ENCODE data around the gene UBE2I.

The UBE2I gene

GRCh38 chr16:1314399-1315068 lies 5.1 kb downstream of the UBE2I start:
- H3K4me3 ChIP-seq (ENCODE audit: extremely low read depth, insufficient read depth, low read length, poor library complexity, severe bottlenecking): no peak overlapping the region
- 97 to 98% methylated on average over 23 to 28 of the region's 28 CpGs for WGBS, 2 experiments (ENCODE audit: insufficient coverage in 2 of 2)
- H3K4me1 ChIP-seq (ENCODE audit: control insufficient read depth, insufficient read depth, low read length, poor library complexity, severe bottlenecking): peaks cover 10% of the 10 kb centered on the region
- H3K27ac ChIP-seq (ENCODE audit: low read depth, low read length, severe bottlenecking): no peak overlapping the region
- peaks cover 81% of the 10 kb centered on the region for H3K36me3 ChIP-seq (ENCODE audit: control insufficient read depth, insufficient read depth, low read length)
- no peaks in the 10 kb centered on the region for H3K9me3 ChIP-seq (ENCODE audit: control insufficient read depth, low read length)

- Histone ChIP-seq H3K9me3 (ENCODE audit: control insufficient read depth, low read length) (no peaks in the 10 kb centered on the region), H3K36me3 (ENCODE audit: control insufficient read depth, insufficient read depth, low read length) (peaks cover 90% of the 10 kb centered on the region), H3K27ac (ENCODE audit: low read depth, low read length, severe bottlenecking) (no peak overlapping the region), H3K4me1 (ENCODE audit: control insufficient read depth, insufficient read depth, low read length, poor library complexity, severe bottlenecking) (peaks cover 10% of the 10 kb centered on the region), H3K4me3 (ENCODE audit: extremely low read depth, insufficient read depth, low read length, poor library complexity, severe bottlenecking) (no peak overlapping the region)
- 90 to 93% methylated on average over 43 to 44 of the region's 46 CpGs for WGBS, 2 experiments (ENCODE audit: insufficient coverage in 2 of 2)
These were observed 5.9 kb downstream of the UBE2I start for GRCh38 chr16:1315081-1316032.

- WGBS, 2 experiments (ENCODE audit: insufficient coverage in 2 of 2): 96 to 97% methylated on average over 13 to 14 of the region's 14 CpGs
- Histone ChIP-seq H3K9me3 (ENCODE audit: control insufficient read depth, low read length) (no peaks in the 10 kb centered on the region), H3K36me3 (ENCODE audit: control insufficient read depth, insufficient read depth, low read length) (peaks cover 96% of the 10 kb centered on the region), H3K4me3 (ENCODE audit: extremely low read depth, insufficient read depth, low read length, poor library complexity, severe bottlenecking) (no peak overlapping the region), H3K27ac (ENCODE audit: low read depth, low read length, severe bottlenecking) (no peak overlapping the region), H3K4me1 (ENCODE audit: control insufficient read depth, insufficient read depth, low read length, poor library complexity, severe bottlenecking) (peaks cover 9% of the 10 kb centered on the region)
These were observed 6.6 kb downstream of the UBE2I start for GRCh38 chr16:1316033-1316405.

GRCh38 chr16:1317479-1318267 lies 8.2 kb downstream of the UBE2I start:
- Histone ChIP-seq H3K9me3 (ENCODE audit: control insufficient read depth, low read length) (no peaks in the 10 kb centered on the region), H3K4me1 (ENCODE audit: control insufficient read depth, insufficient read depth, low read length, poor library complexity, severe bottlenecking) (no peaks in the 10 kb centered on the region), H3K36me3 (ENCODE audit: control insufficient read depth, insufficient read depth, low read length) (peaks cover 99% of the 10 kb centered on the region), H3K27ac (ENCODE audit: low read depth, low read length, severe bottlenecking) (no peak overlapping the region), H3K4me3 (ENCODE audit: extremely low read depth, insufficient read depth, low read length, poor library complexity, severe bottlenecking) (no peak overlapping the region)
- WGBS, 2 experiments (ENCODE audit: insufficient coverage in 2 of 2): 96 to 97% methylated on average over 32 of the region's 32 CpGs

DNA sequence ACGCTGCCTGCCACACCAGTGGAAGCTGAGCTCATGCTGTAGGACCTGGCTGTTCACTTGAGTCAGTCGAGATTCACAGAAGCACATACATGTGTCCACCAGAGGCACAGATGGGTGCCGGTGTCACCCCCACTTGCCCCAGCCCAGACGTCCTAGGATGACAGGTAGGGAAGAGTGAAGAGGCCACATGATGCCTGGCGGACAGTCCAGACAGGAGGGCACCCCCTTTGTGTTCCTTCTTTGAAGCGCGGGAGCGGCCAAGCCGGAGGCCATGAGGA lies 8.8 kb downstream of the UBE2I start:
- Histone ChIP-seq H3K27ac (ENCODE audit: low read depth, low read length, severe bottlenecking) (no peak overlapping the region), H3K36me3 (ENCODE audit: control insufficient read depth, insufficient read depth, low read length) (peaks cover 95% of the 10 kb centered on the region), H3K4me1 (ENCODE audit: control insufficient read depth, insufficient read depth, low read length, poor library complexity, severe bottlenecking) (no peaks in the 10 kb centered on the region), H3K4me3 (ENCODE audit: extremely low read depth, insufficient read depth, low read length, poor library complexity, severe bottlenecking) (no peak overlapping the region), H3K9me3 (ENCODE audit: control insufficient read depth, low read length) (no peaks in the 10 kb centered on the region)
- 79 to 87% methylated on average over 8 to 9 of the region's 9 CpGs for WGBS, 2 experiments (ENCODE audit: insufficient coverage in 2 of 2)

DNA sequence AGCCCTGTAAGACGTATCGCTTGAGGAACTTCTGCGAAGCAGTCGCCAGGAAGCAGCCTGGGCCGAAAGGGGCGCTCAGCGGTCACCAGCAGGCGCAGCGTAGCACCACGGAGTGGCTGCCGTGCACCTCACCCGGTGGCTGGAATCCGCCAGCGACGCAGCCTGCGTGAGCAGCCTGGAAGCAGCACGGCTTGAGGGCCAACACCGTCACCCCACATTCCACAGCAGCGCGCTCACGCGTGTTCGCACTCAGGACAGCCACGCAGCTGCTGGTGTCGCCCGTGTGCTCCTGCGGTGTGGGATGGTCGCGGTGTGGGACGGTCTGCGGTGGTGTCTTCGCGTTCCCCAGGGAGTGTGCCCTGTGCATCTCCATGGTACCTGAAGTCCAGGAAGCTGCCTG lies 9.6 kb downstream of the UBE2I start:
- Histone ChIP-seq H3K4me1 (ENCODE audit: control insufficient read depth, insufficient read depth, low read length, poor library complexity, severe bottlenecking) (no peaks in the 10 kb centered on the region), H3K4me3 (ENCODE audit: extremely low read depth, insufficient read depth, low read length, poor library complexity, severe bottlenecking) (no peak overlapping the region), H3K36me3 (ENCODE audit: control insufficient read depth, insufficient read depth, low read length) (peaks cover 94% of the 10 kb centered on the region), H3K9me3 (ENCODE audit: control insufficient read depth, low read length) (no peaks in the 10 kb centered on the region), H3K27ac (ENCODE audit: low read depth, low read length, severe bottlenecking) (no peak overlapping the region)
- 93 to 94% methylated on average over 33 of the region's 33 CpGs for WGBS, 2 experiments (ENCODE audit: insufficient coverage in 2 of 2)

DNA sequence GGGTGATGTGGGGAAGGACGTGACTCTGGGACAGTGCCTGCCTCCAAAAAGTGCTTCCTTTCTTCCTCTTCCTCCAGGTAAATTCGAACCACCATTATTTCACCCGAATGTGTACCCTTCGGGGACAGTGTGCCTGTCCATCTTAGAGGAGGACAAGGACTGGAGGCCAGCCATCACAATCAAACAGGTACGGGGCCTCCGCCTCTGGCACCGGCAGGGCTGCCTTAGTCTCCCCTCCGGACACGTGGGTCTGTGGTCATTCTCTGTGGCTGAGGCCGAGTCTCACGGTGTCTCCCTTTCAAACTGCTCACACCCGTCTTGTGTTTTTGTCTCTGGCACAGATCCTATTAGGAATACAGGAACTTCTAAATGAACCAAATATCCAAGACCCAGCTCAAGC lies 10.7 kb downstream of the UBE2I start:
- H3K9me3 ChIP-seq (ENCODE audit: control insufficient read depth, low read length): no peaks in the 10 kb centered on the region
- no peak overlapping the region for H3K27ac ChIP-seq (ENCODE audit: low read depth, low read length, severe bottlenecking)
- H3K4me1 ChIP-seq (ENCODE audit: control insufficient read depth, insufficient read depth, low read length, poor library complexity, severe bottlenecking): no peaks in the 10 kb centered on the region
- no peak overlapping the region for H3K4me3 ChIP-seq (ENCODE audit: extremely low read depth, insufficient read depth, low read length, poor library complexity, severe bottlenecking)
- peaks cover 94% of the 10 kb centered on the region for H3K36me3 ChIP-seq (ENCODE audit: control insufficient read depth, insufficient read depth, low read length)
- WGBS, 2 experiments (ENCODE audit: insufficient coverage in 2 of 2): 87 to 88% methylated on average over 10 to 11 of the region's 12 CpGs

DNA sequence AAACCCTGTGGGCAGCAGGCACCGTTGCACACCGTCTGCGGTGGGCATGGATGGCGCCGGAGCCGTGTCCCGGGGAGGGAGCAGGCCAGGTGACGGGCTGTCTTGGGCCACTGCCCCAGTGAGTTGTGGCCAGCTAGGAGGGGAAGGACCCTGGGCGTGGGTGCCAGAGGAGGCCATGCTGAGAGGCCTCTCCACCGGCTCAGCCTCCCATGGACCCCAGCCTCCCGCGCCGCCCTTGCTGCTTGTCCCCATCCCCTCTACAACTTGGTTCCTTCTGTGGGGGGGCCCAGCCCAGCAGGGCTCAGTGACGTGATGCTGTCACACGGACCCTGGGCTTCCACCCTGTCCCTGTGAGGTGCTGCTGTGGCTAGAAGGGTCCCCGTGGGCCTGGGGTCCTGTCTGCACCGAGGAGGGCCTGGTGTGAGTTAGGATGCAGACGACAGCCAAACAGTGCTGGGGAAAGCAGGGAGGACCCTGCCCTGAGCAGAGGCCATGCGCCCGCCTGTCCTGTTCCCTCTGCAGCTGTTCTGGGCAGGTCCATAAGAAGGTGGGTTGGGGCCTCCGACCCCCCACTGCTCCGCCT lies 11.3 kb downstream of the UBE2I start:
- Histone ChIP-seq H3K4me3 (ENCODE audit: extremely low read depth, insufficient read depth, low read length, poor library complexity, severe bottlenecking) (no peak overlapping the region), H3K9me3 (ENCODE audit: control insufficient read depth, low read length) (no peaks in the 10 kb centered on the region), H3K4me1 (ENCODE audit: control insufficient read depth, insufficient read depth, low read length, poor library complexity, severe bottlenecking) (no peaks in the 10 kb centered on the region), H3K36me3 (ENCODE audit: control insufficient read depth, insufficient read depth, low read length) (peaks cover 89% of the 10 kb centered on the region), H3K27ac (ENCODE audit: low read depth, low read length, severe bottlenecking) (no peak overlapping the region)
- 86 to 90% methylated on average over 17 to 18 of the region's 22 CpGs for WGBS, 2 experiments (ENCODE audit: insufficient coverage in 2 of 2)

GRCh38 chr16:1322407-1322806 lies 13.0 kb downstream of the UBE2I start:
- no peaks in the 10 kb centered on the region for H3K4me1 ChIP-seq (ENCODE audit: control insufficient read depth, insufficient read depth, low read length, poor library complexity, severe bottlenecking)
- H3K27ac ChIP-seq (ENCODE audit: low read depth, low read length, severe bottlenecking): no peak overlapping the region
- no peaks in the 10 kb centered on the region for H3K9me3 ChIP-seq (ENCODE audit: control insufficient read depth, low read length)
- H3K36me3 ChIP-seq (ENCODE audit: control insufficient read depth, insufficient read depth, low read length): peaks cover 72% of the 10 kb centered on the region
- 97% methylated on average over 8 of the region's 8 CpGs for WGBS, 2 experiments (ENCODE audit: insufficient coverage in 2 of 2)
- H3K4me3 ChIP-seq (ENCODE audit: extremely low read depth, insufficient read depth, low read length, poor library complexity, severe bottlenecking): no peak overlapping the region

Measured in mesodermal cell (in vitro differentiated cells).